Activated CD4-positive, alpha-beta T cell treated with anti-CD3 and anti-CD28 coated beads for 1 hour (primary cell): ENCODE results near the gene ARHGEF28.

Experiments
- DNase-seq: peaks from one replicate; pipeline ENCODE4 v3.0.0-alpha.2; 2020

ARHGEF28 gene

DNA sequence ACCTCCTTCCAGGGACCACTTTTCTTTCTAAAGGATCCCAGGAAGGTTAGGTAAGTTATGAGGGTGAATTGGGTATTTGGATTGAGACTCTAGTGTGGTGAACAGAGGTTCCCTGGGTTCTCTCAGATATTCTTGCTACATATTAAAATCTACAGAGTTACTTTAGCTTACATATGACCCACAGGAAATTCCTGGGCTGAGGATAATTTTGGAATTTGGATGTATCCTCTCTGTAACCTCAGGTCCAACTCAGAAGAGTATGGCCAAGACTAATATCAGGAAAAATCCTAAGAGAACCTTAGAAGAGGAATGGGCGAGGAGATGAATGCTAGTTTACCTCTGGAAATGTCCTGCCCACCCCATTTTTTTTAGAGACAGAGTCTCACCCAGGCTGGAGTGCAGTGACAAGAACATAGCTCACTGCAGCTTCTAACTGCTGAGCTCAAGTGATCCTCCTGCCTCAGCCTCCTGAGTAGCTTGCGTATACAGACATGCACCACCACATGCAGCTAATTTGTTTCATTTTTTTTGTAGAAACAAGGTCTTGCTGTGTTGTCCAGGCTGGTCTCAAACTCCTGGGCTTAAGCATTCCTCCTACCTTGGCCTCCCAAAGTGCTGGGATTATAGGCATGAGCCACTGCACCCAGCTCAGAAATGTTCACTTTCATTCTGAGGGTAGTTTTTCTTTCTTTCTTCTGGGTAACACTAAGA is 196.4 kb downstream of the ARHGEF28 start:
- DNase-seq = no peak

GRCh38 chr5:73822989-73823339 is 197.0 kb downstream of the ARHGEF28 start:
- DNase-seq = no peak

- DNase-seq = no peak
Observed at GRCh38 chr5:73823508-73823925, 197.5 kb downstream of the ARHGEF28 start.

GRCh38 chr5:73825199-73825598 is 199.2 kb downstream of the ARHGEF28 start:
- no peak for DNase-seq

DNA sequence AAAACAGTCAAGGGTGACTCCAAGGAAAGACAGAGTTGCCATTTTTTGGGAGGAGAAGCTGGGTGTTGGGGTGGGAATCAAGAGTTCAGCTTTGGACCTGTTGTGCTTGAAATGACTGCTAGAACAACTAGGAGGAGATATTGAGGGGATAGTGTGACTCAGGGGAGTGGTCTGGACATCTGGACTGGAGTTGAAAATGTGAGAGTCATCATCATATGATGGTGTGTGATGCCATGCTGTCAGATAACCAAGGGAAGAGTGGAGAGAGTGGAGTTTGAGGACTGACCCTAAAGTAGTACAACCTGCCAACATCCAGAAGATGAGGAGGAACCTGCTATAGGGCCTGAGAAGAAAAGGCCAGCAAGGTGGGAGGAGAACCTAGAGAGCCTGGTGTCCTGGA is 199.7 kb downstream of the ARHGEF28 start:
- DNase-seq = no peak

DNA sequence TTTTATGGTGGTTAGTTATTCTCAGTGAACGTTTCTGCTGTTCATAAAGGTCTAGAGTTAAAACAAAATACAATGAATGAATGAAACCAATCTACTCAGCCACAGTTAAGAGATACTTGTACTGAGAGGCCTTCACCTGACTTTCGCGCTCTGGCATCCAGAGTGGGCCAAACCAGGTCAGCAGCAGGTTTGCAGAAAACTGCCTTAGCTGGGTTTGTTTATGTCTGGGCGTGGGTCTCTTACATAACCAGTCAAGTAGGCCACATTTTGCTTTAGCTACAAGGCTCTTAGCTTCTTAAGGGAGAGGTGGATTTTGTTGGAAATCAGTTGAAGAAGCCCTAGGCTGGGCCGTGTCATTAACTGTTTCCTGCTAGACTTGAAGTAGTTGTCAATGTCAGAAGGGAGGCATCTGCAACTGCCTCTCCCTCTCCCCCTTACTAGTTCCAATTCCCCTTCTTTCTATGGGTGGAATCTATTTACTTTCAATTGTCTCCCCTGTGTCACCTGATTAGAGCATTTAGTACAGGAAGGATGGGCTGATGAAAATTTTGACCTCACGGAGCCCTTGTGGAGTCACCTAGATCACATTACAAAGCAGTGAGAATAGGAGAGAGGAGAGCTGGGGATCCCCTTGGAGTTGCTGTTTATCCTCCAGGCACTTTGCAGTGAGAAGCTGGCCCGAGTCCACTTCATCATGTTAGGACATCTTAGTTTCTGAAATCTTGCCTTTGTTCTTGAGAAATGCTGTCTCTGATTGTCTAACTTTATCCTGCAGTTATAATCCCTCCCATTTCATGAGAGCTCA is 200.5 kb downstream of the ARHGEF28 start:
- no peak for DNase-seq

DNA sequence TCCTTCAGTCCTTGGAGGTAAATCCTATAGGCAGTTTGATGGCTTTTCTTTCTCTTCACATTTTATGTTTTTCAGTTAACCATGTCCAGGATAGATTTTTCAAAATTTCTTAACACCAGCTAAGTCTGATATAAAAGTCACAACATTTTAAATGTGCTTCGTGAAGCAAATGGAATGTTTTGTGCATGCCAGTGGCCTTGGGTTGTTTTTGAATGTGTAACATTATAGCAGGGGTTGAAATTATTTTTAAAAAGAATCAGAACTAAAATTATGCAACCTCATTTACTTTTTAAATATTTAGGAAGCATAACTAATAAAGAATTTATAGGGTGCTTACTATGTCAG is 201.1 kb downstream of the ARHGEF28 start:
- DNase-seq = no peak

GRCh38 chr5:73828465-73828864 is 202.5 kb downstream of the ARHGEF28 start:
- no peak for DNase-seq

DNA sequence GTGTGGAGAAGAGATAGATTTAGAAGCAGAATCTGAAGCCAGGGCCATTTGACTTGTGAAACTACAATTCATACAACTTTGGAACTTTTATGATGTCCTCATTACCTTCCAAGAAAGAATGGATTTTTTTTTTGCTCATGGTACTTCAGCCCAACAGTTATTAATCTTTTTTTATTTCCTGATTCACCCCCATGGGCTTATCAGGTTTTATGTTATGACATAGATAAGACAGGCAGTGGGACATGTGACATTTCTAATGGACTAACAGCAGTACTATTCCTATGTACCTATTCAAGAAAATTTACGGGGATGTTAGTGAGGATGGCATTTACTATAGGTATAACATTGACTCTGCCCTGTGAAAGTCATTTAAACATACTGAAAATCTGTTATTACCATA is 204.7 kb downstream of the ARHGEF28 start:
- DNase-seq = no peak

GRCh38 chr5:73831066-73831465 is 205.1 kb downstream of the ARHGEF28 start:
- DNase-seq = no peak

DNA sequence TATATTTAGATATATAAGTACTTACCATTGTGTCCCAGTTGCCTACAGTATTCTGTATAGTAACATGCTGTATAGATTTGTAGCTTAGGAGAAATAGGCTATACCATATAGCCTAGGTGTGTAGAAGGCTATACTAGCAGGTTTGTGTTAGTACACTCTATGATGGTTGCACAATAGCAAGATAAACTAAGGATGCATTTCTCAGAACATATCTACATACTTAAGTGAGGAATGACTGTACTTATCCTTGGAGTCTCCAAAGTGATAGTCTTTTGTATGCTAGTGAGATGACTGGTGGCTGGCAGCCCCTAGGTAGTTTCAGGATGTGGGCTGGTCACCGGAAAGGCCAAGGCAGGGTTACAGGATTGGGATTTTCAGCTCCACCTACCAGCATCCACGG is 208.7 kb downstream of the ARHGEF28 start:
- no peak for DNase-seq

- DNase-seq = no peak
Observed at GRCh38 chr5:73835726-73836125, 209.7 kb downstream of the ARHGEF28 start.

- DNase-seq = no peak
Observed at GRCh38 chr5:73836607-73837006, 210.6 kb downstream of the ARHGEF28 start.

- no peak for DNase-seq
Observed at GRCh38 chr5:73838901-73839300, 212.9 kb downstream of the ARHGEF28 start.

GRCh38 chr5:73841641-73842040 is 215.6 kb downstream of the ARHGEF28 start:
- DNase-seq = no peak

DNA sequence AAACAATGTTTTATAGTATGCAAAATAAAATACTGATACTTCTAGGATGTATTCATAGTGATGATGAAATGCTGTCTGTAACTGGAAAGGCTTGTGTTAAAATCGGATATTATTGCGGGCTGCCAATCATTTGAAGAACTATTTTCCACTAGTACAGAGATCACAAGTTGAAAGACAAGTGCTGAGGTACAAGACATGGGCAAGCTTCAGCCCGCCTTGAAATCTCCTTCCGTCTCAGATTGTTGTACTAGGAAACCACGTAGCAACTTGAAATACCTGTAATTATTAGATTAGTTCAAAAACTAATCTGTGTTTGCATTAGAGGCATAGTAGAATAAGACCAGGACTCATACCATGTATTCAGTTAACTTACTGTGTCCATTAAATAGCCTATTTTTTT is 218.2 kb downstream of the ARHGEF28 start:
- DNase-seq = no peak

DNA sequence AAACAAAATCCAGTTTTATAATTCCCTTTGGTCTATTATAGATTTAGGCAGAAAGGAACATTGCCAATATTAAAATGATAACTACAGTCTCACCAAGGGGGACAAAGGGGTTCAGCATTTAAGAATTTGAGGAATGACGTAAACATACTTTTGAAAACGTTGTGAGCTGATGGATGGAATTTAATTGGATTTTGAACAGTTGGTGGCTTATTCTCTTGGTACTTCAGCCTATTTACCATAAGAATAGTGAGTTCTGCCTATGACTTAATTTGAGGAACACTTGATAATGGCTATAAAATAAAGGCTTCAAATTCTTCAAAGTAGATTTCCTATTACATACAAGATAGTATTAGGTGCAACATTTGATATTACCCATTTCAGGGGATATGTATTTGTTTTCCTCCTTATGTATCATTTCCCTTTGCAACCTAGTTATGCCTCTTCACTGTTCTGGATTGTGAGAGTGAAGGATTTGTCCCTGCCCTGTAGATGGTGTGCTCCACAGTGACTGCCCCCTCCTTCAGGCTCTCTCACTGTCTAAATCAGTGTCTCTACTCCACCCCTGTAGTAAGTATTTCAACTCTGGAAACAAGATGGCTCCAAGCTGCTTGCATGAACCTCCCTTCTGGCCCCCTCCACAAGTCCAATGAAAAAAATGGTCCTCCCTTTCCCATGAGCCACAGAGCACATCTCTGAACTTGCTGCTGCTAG is 225.6 kb downstream of the ARHGEF28 start:
- DNase-seq = no peak

GRCh38 chr5:73853091-73853490 is 227.1 kb downstream of the ARHGEF28 start:
- DNase-seq = no peak

DNA sequence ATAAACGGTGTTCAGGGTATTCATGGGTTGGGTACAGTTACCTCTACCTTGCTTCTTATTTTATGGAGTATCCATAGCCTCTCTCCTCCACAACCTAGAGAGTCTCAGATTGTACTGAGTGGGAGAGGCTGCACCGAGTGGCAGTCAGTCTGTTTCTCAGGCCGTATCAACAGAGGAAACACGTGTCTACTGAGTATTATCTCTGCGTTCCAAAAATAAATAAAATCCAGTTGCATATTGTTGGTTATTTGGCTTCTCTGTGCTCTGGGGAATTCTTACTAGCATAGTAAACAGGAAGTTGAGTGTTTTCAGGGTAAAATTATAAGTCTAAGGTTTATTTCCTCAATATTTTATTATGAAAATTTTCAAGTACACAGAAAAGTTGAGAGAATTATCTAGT is 231.0 kb downstream of the ARHGEF28 start:
- no peak for DNase-seq

- no peak for DNase-seq
Observed at GRCh38 chr5:73857446-73857845, 231.4 kb downstream of the ARHGEF28 start.

DNA sequence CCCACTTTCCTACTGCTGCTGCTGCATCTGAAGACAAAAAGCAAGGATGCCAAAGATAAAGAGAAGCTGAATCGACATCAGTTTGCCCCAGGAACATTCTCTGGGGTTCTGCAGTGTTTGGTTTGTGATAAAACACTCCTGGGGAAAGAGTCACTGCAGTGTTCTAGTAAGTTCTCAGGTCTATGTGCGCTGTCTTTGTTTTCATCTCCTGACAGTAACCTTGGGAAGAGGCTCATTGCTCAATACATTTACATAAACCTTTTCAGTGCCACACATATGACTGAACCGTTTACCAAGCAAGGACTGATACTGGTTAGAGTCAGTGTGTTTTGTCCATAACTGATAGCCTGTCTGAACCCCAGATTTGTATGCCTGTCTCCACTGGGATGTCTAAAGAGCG is 232.1 kb downstream of the ARHGEF28 start:
- DNase-seq = no peak

- DNase-seq = no peak
Observed at GRCh38 chr5:73858776-73859175, 232.8 kb downstream of the ARHGEF28 start.

- no peak for DNase-seq
Observed at GRCh38 chr5:73859696-73860095, 233.7 kb downstream of the ARHGEF28 start.
